ENCODE results near the gene ACOX2.

GRCh38 chr3:58514405-58514804 lies 22.6 kb downstream of the ACOX2 start:
- TF ChIP-seq MAZ (IDR thresholded peaks at IDR 0.05; ENCODE audit: borderline replicate concordance, low read depth, low read length) (no peak), ESRRA (IDR thresholded peaks at IDR 0.05; ENCODE audit: borderline replicate concordance, low read length) (no peak)
